ENCODE results near the gene CHRNB4.

- no peak for TF ChIP-seq CTCF (IDR thresholded peaks at IDR 0.05)
- no peak for TF ChIP-seq EZH2 (IDR thresholded peaks at IDR 0.05; ENCODE audit: borderline replicate concordance, insufficient read depth, low read depth, low read length, poor library complexity, severe bottlenecking)
These were observed 27.0 kb downstream of the CHRNB4 start for GRCh38 chr15:78614021-78614420.
